ENCODE results near the gene TRIM47. TPM values are rescaled to one million over a fixed set of nuclear protein-coding genes. Genes with fewer than 3 reads are reported as not detected.

The TRIM47 gene
- total RNA-seq, 1 donor from 2014 or later: 39.5 TPM

GRCh38 chr17:75850928-75851692 lies 27.3 kb downstream of the TRIM47 start:
- intact Hi-C loops (cut with DNase I): no loop called here
- no peak for DNase-seq (ENCODE audit: low spot score)

- intact Hi-C loops (cut with DNase I): loop anchor here (2.0 kb wide), 1 partner anchor 41 kb away; no protein-coding TSS in a partner anchor
- DNase-seq (ENCODE audit: low spot score): no peak
Measured at GRCh38 chr17:75849724-75850123, 28.7 kb downstream of the TRIM47 start.

DNA sequence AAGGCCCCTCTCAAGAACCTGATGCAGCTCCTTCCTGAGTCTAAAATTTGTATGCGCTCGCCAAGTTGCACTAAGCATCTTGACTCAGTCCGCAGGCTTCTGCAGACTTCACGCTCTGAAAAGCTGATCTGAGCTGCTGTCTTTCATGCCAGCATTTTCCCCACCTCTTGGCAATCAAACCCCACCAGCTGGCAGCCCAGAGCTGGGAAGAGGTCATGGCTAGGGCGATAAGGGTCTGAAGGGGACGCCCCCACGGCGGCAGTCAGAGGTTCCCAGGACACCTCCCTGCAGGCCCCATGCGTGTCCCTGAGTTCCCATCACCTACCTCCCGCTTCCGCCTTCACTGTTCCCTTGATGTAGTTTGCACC lies 29.1 kb downstream of the TRIM47 start:
- DNase-seq (ENCODE audit: low spot score): no peak

GRCh38 chr17:75848523-75849278 lies 29.7 kb downstream of the TRIM47 start:
- intact Hi-C loops (cut with DNase I): loop anchor here (2.0 kb wide), 1 partner anchor 40 kb away; no protein-coding TSS in a partner anchor
- peak; percentile 91 for DNase-seq (ENCODE audit: low spot score)

More for the DNA sequence above, 29.1 kb downstream of the TRIM47 start:
- intact Hi-C loops (cut with DNase I): loop anchor here (2.0 kb wide), 1 partner anchor 40 kb away; no protein-coding TSS in a partner anchor

- intact Hi-C loops (cut with DNase I): loop anchor here (2.0 kb wide), 1 partner anchor 39 kb away; no protein-coding TSS in a partner anchor
- DNase-seq (ENCODE audit: low spot score): no peak
Measured at GRCh38 chr17:75847614-75848522, 30.5 kb downstream of the TRIM47 start.

GRCh38 chr17:75846692-75847613 lies 31.4 kb downstream of the TRIM47 start:
- DNase-seq (ENCODE audit: low spot score): no peak
- intact Hi-C loops (cut with DNase I): no loop called here

DNA sequence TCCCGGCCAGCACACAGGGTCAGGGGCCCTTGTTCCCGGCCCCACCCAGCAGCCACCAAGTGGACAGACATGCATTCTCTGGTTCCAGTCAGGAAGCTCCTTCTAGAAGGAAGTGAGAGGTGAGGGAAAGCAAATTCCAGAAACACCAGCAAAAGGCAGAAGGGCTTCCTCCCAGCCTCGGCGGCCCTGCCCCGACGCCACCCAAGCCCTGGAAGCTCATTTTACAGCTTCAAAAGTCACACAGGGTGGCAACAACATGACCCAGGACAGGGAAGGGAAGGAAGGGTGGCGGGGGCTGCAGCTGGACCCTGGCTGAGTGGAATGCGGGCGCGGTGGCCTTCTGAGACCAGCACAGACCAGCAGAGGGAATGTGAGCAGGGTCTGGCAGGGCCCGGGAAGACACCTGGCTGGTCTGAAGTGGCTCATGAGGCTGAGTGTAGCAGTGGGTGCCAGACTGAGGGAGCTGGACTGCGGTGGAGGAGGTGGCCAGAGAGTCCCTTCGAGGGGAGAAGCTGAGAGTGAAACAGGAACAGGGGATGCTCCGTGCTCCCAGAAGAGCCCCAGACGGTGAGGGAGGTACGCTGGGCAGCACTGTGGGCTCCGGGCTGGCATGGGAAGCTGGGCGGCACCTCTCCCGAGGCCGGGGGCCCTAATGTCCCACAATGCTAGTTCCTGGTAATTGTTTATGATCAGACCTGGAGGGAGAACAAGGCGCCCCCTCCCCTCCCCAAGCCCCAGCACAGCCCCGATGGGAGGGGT lies 32.3 kb downstream of the TRIM47 start:
- no peak for DNase-seq (ENCODE audit: low spot score)
- intact Hi-C loops (cut with DNase I): loop anchor here (2.0 kb wide), 1 partner anchor 67 kb away; a partner anchor contains a TSS

GRCh38 chr17:75845058-75845711 lies 33.2 kb downstream of the TRIM47 start:
- intact Hi-C loops (cut with DNase I): loop anchor here (2.0 kb wide), 1 partner anchor 66 kb away; a partner anchor contains a TSS
- DNase-seq (ENCODE audit: low spot score): peak; percentile 92

- intact Hi-C loops (cut with DNase I): loop anchor here (2.0 kb wide), 1 partner anchor 66 kb away; a partner anchor contains a TSS
- no peak for DNase-seq (ENCODE audit: low spot score)
Measured at GRCh38 chr17:75844530-75845057, 33.8 kb downstream of the TRIM47 start.

DNA sequence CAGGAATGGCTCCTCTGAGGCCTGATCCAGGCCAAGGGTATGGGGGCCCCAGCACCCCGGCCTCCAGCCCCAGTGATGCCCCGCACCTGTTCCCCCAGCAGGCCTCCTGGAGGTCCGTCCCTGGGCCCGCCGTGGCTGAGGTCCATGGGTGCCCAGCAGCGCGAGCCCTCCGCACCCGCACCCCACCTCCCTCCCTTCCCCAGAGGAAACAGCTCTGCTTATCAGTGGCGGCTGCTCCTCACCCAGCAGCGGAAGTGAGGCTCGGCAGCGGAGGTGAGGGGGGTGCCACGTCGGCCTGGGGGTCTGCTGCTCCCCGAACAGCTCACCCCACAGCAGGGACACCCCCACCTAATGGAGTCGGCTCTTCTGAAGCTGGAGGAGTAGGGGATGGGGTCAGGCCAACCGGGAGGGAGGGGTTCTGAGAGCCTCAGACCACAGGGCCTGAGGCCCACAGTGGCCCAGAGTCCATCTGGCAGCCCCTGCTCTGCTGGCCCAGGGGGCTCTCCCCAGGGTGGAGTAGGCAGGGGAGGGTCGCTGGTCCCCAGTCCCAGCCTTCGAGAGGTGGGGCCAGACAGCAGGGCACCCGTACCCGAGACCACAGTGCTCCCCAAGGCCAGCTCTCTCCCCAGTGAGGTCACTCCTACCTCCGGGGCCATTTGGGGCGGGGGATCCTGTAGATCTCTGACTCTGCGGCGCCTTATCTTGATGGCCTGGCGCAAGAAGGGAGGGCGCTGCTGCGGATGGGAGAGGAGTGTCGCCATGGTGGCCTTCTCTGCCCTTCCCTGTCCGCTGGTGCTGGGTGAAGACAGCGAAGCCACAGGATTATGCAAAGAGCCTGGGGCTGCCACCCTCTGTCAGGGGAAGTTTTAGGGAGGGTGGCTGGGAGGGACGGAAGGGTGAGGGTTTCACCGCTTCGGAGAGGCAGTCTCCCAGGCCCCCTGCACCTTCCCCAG lies 34.5 kb downstream of the TRIM47 start, which contains the start of gene UNC13D:
UNC13D (minus strand) TSS at position 828 of the 953 bp plus-strand sequence; CDS start at position 761, 67 bp downstream.
- intact Hi-C loops (cut with DNase I): loop anchor here (2.0 kb wide), 1 partner anchor 65 kb away; a partner anchor contains a TSS
- DNase-seq (ENCODE audit: low spot score): no peak

- intact Hi-C loops (cut with DNase I): no loop called here
- no peak for DNase-seq (ENCODE audit: low spot score)
Measured at GRCh38 chr17:75842963-75843576, 35.3 kb downstream of the TRIM47 start.

- intact Hi-C loops (cut with DNase I): no loop called here
- DNase-seq (ENCODE audit: low spot score): no peak
Measured at GRCh38 chr17:75842411-75842810, 36.0 kb downstream of the TRIM47 start.

DNA sequence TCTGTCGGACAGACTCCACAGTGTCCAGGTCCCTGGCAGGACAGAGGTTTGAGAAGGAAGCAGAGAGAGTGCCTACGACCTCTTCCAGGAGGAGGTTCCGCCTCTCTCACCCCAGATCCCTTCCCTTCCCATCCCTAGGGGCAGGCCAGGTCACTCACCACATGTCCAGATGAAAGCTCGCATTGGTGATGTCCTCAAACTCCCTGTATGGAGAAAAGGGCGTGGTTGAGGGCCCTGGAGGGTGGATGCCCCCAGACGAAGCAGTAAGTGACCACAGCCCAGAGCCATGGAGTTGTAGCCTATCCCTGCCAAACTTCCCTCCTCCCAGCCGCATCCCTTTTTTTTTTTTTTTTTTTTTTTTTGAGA lies 37.6 kb downstream of the TRIM47 start:
- intact Hi-C loops (cut with DNase I): no loop called here
- no peak for DNase-seq (ENCODE audit: low spot score)

DNA sequence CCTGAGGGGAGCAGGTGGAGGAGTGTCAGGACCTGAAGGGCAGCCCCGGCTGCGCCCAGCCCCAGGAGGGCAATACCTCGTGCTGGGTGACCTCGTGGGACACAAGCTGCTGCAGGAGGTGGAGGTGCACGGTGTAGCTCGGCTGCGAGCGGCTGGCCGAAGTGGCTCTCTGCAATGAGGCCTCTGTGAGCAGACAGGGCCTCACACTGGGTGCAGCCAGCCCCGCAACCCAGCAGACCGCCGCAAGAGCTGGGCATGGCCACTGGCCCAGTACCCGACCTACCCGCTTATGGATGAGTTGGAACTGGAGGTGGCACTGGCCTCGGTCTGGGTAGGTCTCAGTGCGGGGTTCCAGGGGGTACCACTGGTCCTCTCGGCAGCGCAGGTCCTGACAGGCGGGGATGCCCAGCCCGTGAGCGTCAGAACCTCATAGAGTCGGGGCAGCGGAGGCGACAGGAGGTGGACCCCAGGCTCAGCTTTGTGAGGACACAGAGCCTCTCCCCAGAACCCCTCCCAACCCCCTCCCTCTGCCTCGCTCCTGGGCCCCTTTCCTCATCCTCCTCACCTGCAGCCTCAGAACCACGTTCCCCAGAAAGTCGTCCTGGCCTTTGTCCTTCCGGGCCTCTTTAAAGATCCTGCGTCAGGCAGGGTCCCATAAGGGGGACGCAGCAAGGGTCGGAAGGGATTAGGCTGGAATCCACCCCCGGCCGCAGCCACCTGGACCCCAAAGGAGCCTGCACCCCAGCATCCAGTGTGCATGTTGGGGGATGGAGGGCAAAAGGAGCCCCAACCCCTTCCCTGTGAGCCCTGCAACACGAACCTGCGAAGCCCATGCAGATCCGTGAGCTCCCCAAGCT lies 38.2 kb downstream of the TRIM47 start:
- intact Hi-C loops (cut with DNase I): no loop called here
- no peak for DNase-seq (ENCODE audit: low spot score)
